Chondrocyte (in vitro differentiated cells): ENCODE data around the gene LARP4B. TPM values are rescaled to one million over a fixed set of nuclear protein-coding genes. Genes with fewer than 3 reads are reported as not detected.

Experiments used
- DNase-seq: peaks from one replicate; pipeline ENCODE4 v3.0.0; 2021; ENCODE audit warnings: mixed read lengths, low spot score
- H3K27ac Mint-ChIP-seq: one replicate; pipeline ENCODE4 v1.8.0; 2021; ENCODE audit warnings: mild to moderate bottlenecking, moderate library complexity, mixed read lengths; ENCODE audit not compliant: unreplicated experiment
- H3K27me3 Mint-ChIP-seq: 2 replicates; pipeline ENCODE4 v1.8.0; 2021; ENCODE audit warnings: low read depth, mixed read lengths
- H3K36me3 Mint-ChIP-seq: 2 replicates; pipeline ENCODE4 v1.8.0; 2021; ENCODE audit warnings: low read depth, mixed read lengths
- H3K4me1 Mint-ChIP-seq: 2 replicates; pipeline ENCODE4 v1.8.0; 2021; ENCODE audit warnings: low read depth, mild to moderate bottlenecking, mixed read lengths
- H3K4me3 Mint-ChIP-seq: one replicate; pipeline ENCODE4 v1.8.0; 2021; ENCODE audit warnings: mild to moderate bottlenecking, moderate library complexity, mixed read lengths; ENCODE audit not compliant: unreplicated experiment
- H3K9me3 Mint-ChIP-seq: 2 replicates; pipeline ENCODE4 v1.8.0; 2021; ENCODE audit warnings: low read depth, mixed read lengths
- CTCF ChIP-seq: fragments of 200-600 bp; sonication (generic); IDR thresholded peaks from 2 replicates; pipeline ENCODE4 v1.5.0; 2021; ENCODE audit warnings: antibody characterized with exemption, mild to moderate bottlenecking, moderate library complexity
- total RNA-seq: library from RNA; stranded (reverse); gene quantifications from 3 replicates; pipeline ENCODE4 v1.2.1, GENCODE V29; 2021

Gene LARP4B
- total RNA-seq, 1 donor from 2014 or later, result 67.1 TPM

- Mint-ChIP-seq H3K4me3 (no peak overlapping the region), H3K27me3 (no peaks in the 10 kb centered on the region), H3K27ac (no peak overlapping the region), H3K9me3 (peaks cover 17% of the 10 kb centered on the region), H3K4me1 (peaks cover 34% of the 10 kb centered on the region), H3K36me3 (peaks cover 42% of the 10 kb centered on the region)
- TF ChIP-seq CTCF, result no peak
- DNase-seq, result no peak
Measured at GRCh38 chr10:853017-853416, 78.5 kb downstream of the LARP4B start.

- Mint-ChIP-seq H3K9me3 (peaks cover 17% of the 10 kb centered on the region), H3K36me3 (peaks cover 42% of the 10 kb centered on the region), H3K4me1 (peaks cover 37% of the 10 kb centered on the region), H3K4me3 (no peak overlapping the region), H3K27me3 (no peaks in the 10 kb centered on the region), H3K27ac (no peak overlapping the region)
- TF ChIP-seq CTCF, result no peak
- DNase-seq, result no peak
Measured at GRCh38 chr10:852386-852785, 79.1 kb downstream of the LARP4B start.

GRCh38 chr10:851901-852300, 79.6 kb downstream of the LARP4B start:
- no peaks in the 10 kb centered on the region for H3K27me3 Mint-ChIP-seq
- H3K4me1 Mint-ChIP-seq, result peaks cover 38% of the 10 kb centered on the region
- TF ChIP-seq CTCF, result no peak
- H3K9me3 Mint-ChIP-seq, result peaks cover 17% of the 10 kb centered on the region
- no peak for DNase-seq
- H3K36me3 Mint-ChIP-seq, result peaks cover 43% of the 10 kb centered on the region
- H3K27ac Mint-ChIP-seq, result no peak overlapping the region
- no peak overlapping the region for H3K4me3 Mint-ChIP-seq

- Mint-ChIP-seq H3K27ac (no peak overlapping the region), H3K4me3 (no peak overlapping the region), H3K27me3 (no peaks in the 10 kb centered on the region), H3K9me3 (peaks cover 17% of the 10 kb centered on the region), H3K36me3 (peaks cover 42% of the 10 kb centered on the region), H3K4me1 (peaks cover 44% of the 10 kb centered on the region)
- no peak for TF ChIP-seq CTCF
- DNase-seq, result no peak
Measured at GRCh38 chr10:850093-850492, 81.4 kb downstream of the LARP4B start.

GRCh38 chr10:847868-848267, 83.6 kb downstream of the LARP4B start:
- no peak for DNase-seq
- Mint-ChIP-seq H3K9me3 (peaks cover 17% of the 10 kb centered on the region), H3K4me1 (peaks cover 61% of the 10 kb centered on the region), H3K27ac (no peak overlapping the region), H3K36me3 (peaks cover 33% of the 10 kb centered on the region), H3K27me3 (no peaks in the 10 kb centered on the region), H3K4me3 (no peak overlapping the region)
- peak; percentile 46 for TF ChIP-seq CTCF
